Activated CD4-positive, alpha-beta T cell treated with anti-CD3 and anti-CD28 coated beads for 36 hours (primary cell): ENCODE results near the gene ZNF460. TPM values are rescaled to one million over a fixed set of nuclear protein-coding genes. Genes with fewer than 3 reads are reported as not detected.

Experiments
- ATAC-seq: fragments of 200-7000 bp; cut with Tn5 transposase; one replicate; pipeline ENCODE4 v1.10.0; 2021; ENCODE audit warnings: mild to moderate bottlenecking, moderate library complexity
- CTCF ChIA-PET: fragments of 350-600 bp; sonication (Branson Sonifier 250); formaldehyde crosslinking; loops from one replicate; lab custom pipeline; 2021; ENCODE audit warnings: antibody characterized with exemption; lab: Charles Lee
- POLR2A ChIA-PET: fragments of 350-600 bp; sonication (Branson Sonifier 250); formaldehyde crosslinking; loops from one replicate; lab custom pipeline; 2021; ENCODE audit warnings: antibody characterized with exemption, inconsistent platforms; lab: Charles Lee
- DNase-seq: peaks from one replicate; pipeline ENCODE4 v3.0.0-alpha.2; 2020
- H3K27ac Mint-ChIP-seq: one replicate; pipeline ENCODE4 v1.8.0; 2021; ENCODE audit warnings: mixed read lengths
- H3K27me3 Mint-ChIP-seq: one replicate; pipeline ENCODE4 v1.8.0; 2021; ENCODE audit warnings: mixed read lengths
- H3K36me3 Mint-ChIP-seq: one replicate; pipeline ENCODE4 v1.8.0; 2021; ENCODE audit warnings: low read depth, mixed read lengths
- H3K4me1 Mint-ChIP-seq: one replicate; pipeline ENCODE4 v1.8.0; 2021; ENCODE audit warnings: mixed read lengths
- H3K4me3 Mint-ChIP-seq: one replicate; pipeline ENCODE4 v1.8.0; 2021; ENCODE audit warnings: mild to moderate bottlenecking, moderate library complexity, mixed read lengths
- H3K9me3 Mint-ChIP-seq: one replicate; pipeline ENCODE4 v1.8.0; 2021; ENCODE audit warnings: low read depth, mixed read lengths
- intact Hi-C, 2 experiments: fragments of 100-400 bp; cut with DNase I in 1 of 2; cut with micrococcal nuclease in 1 of 2; formaldehyde crosslinking; loops; one replicate each; pipeline versions ENCODE4 v1.14.2 to v1.15.1; 2022 to 2024; cut with DNase I, micrococcal nuclease
- total RNA-seq, 2 experiments: library from RNA; stranded (reverse); gene quantifications; one replicate each; pipeline ENCODE4 v1.2.3, GENCODE V29; 2021

Gene ZNF460
- 10 to 100 TPM; 52.4 to 59.8 TPM for total RNA-seq

- Mint-ChIP-seq H3K36me3 (peaks cover 56% of the 10 kb centered on the region), H3K4me3 (no peak within 1 kb of the TSS), H3K9me3 (peaks cover 4% of the 10 kb centered on the region), H3K27ac (no peak within 1 kb of the TSS), H3K27me3 (no peaks in the 10 kb centered on the region), H3K4me1 (peaks cover 37% of the 10 kb centered on the region)
- ATAC-seq (peak; percentile 86), DNase-seq (peak; percentile 98)
- CTCF ChIA-PET, result interaction anchor here (0.8 kb wide), 1 partner anchor 959 kb away, joined by 3 read pairs; no protein-coding TSS in a partner anchor
- POLR2A ChIA-PET, result no interaction called here
- intact Hi-C loops, result loop anchor here (1.0 to 5.0 kb wide), 16 partner anchors 40 to 1628 kb away; partner anchors contain the start of genes TRAPPC2B (in 2 of the 2), ZNF543 (in 2 of the 2), ZNF547 (in 2 of the 2) and ZNF805 (in 2 of the 2)
Observed at GRCh38 chr19:57280165-57280961, at the start of gene ZNF460. Gene ZNF460, plus strand, starts transcription at chr19:57280485. Its CDS starts 322 bp downstream, at chr19:57280807.

GRCh38 chr19:57231686-57232085, 48.6 kb upstream of the ZNF460 start:
- no peak overlapping the region for H3K27ac Mint-ChIP-seq

GRCh38 chr19:57233207-57233606, 47.1 kb upstream of the ZNF460 start:
- peaks cover 3% of the 10 kb centered on the region for H3K27me3 Mint-ChIP-seq
- H3K36me3 Mint-ChIP-seq, result peaks cover 2% of the 10 kb centered on the region
- ATAC-seq (no peak), DNase-seq (no peak)
- H3K4me3 Mint-ChIP-seq, result no peak overlapping the region
- ChIA-PET POLR2A (no interaction called here), CTCF (no interaction called here)
- no peak overlapping the region for H3K27ac Mint-ChIP-seq
- no peaks in the 10 kb centered on the region for H3K9me3 Mint-ChIP-seq
- intact Hi-C loops, result no loop called here
- no peaks in the 10 kb centered on the region for H3K4me1 Mint-ChIP-seq

More at GRCh38 chr19:57231686-57232085, 48.6 kb upstream of the ZNF460 start:
- ChIA-PET POLR2A (no interaction called here), CTCF (no interaction called here)
- H3K9me3 Mint-ChIP-seq, result peaks cover 2% of the 10 kb centered on the region
- ATAC-seq (no peak), DNase-seq (no peak)
- H3K4me3 Mint-ChIP-seq, result no peak overlapping the region
- no peaks in the 10 kb centered on the region for H3K4me1 Mint-ChIP-seq
- H3K27me3 Mint-ChIP-seq, result peaks cover 3% of the 10 kb centered on the region
- intact Hi-C loops, result no loop called here
- peaks cover 2% of the 10 kb centered on the region for H3K36me3 Mint-ChIP-seq

- H3K9me3 Mint-ChIP-seq, result no peaks in the 10 kb centered on the region
- POLR2A ChIA-PET, result interaction anchor here (1.0 kb wide), 1 partner anchor 128 kb away, joined by 3 read pairs; no protein-coding TSS in a partner anchor
- DNase-seq (no peak), ATAC-seq (no peak)
- H3K27me3 Mint-ChIP-seq, result no peaks in the 10 kb centered on the region
- CTCF ChIA-PET, result interaction anchor here (0.6 kb wide), 1 partner anchor 32 kb away, joined by 3 read pairs; no protein-coding TSS in a partner anchor
- H3K27ac Mint-ChIP-seq, result peak overlapping the region; percentile 92
- H3K4me3 Mint-ChIP-seq, result peak overlapping the region; percentile 80
- peaks cover 23% of the 10 kb centered on the region for H3K4me1 Mint-ChIP-seq
- intact Hi-C loops, result loop anchor here (1.0 kb wide), 12 partner anchors 40 to 943 kb away; partner anchors contain the start of genes TRAPPC2B (in 2 of the 2), ZNF304 (in 2 of the 2), ZNF460 (in 2 of the 2) and ZNF543 (in 2 of the 2)
- peaks cover 13% of the 10 kb centered on the region for H3K36me3 Mint-ChIP-seq
Observed at GRCh38 chr19:57239982-57240310, 40.3 kb upstream of the ZNF460 start.

- POLR2A ChIA-PET, result interaction anchor here (1.0 kb wide), 1 partner anchor 127 kb away, joined by 3 read pairs; no protein-coding TSS in a partner anchor
- peak within 1 kb of the TSS; percentile 92 for H3K27ac Mint-ChIP-seq
- no peaks in the 10 kb centered on the region for H3K27me3 Mint-ChIP-seq
- peaks cover 16% of the 10 kb centered on the region for H3K36me3 Mint-ChIP-seq
- DNase-seq, result peak; percentile 97
- peak; percentile 95 for ATAC-seq
- peak within 1 kb of the TSS; percentile 80 for H3K4me3 Mint-ChIP-seq
- intact Hi-C loops, result loop anchor here (1.0 kb wide), 12 partner anchors 40 to 943 kb away; partner anchors contain the start of genes TRAPPC2B (in 2 of the 2), ZNF304 (in 2 of the 2), ZNF460 (in 2 of the 2) and ZNF543 (in 2 of the 2)
- CTCF ChIA-PET, result interaction anchor here (0.6 to 0.7 kb wide), 2 partner anchors 17 to 31 kb away, joined by 3 to 4 read pairs; no protein-coding TSS in a partner anchor
- peaks cover 23% of the 10 kb centered on the region for H3K4me1 Mint-ChIP-seq
- H3K9me3 Mint-ChIP-seq, result no peaks in the 10 kb centered on the region
Observed at GRCh38 chr19:57240311-57241090, 39.8 kb upstream of the ZNF460 start, which contains the start of gene ZNF805. Gene ZNF805, plus strand, starts transcription at chr19:57240632. Its CDS starts 260 bp downstream, at chr19:57240892.

GRCh38 chr19:57241176-57241575, 39.1 kb upstream of the ZNF460 start:
- Mint-ChIP-seq H3K27ac (peak overlapping the region; percentile 92), H3K4me3 (peak overlapping the region; percentile 80), H3K27me3 (no peaks in the 10 kb centered on the region), H3K36me3 (peaks cover 23% of the 10 kb centered on the region), H3K9me3 (no peaks in the 10 kb centered on the region), H3K4me1 (peaks cover 23% of the 10 kb centered on the region)
- no peak for DNase-seq
- CTCF ChIA-PET, result interaction anchor here (0.7 kb wide), 1 partner anchor 16 kb away, joined by 4 read pairs; no protein-coding TSS in a partner anchor
- intact Hi-C loops, result no loop called here
- ATAC-seq, result no peak
- POLR2A ChIA-PET, result no interaction called here

- Mint-ChIP-seq H3K4me1 (peaks cover 23% of the 10 kb centered on the region), H3K27me3 (no peaks in the 10 kb centered on the region), H3K27ac (no peak overlapping the region), H3K4me3 (no peak overlapping the region), H3K36me3 (peaks cover 37% of the 10 kb centered on the region), H3K9me3 (peaks cover 3% of the 10 kb centered on the region)
- intact Hi-C loops, result no loop called here
- no peak for ATAC-seq
- no peak for DNase-seq
- ChIA-PET POLR2A (no interaction called here), CTCF (no interaction called here)
Observed at GRCh38 chr19:57242821-57243220, 37.5 kb upstream of the ZNF460 start.

- no peaks in the 10 kb centered on the region for H3K27me3 Mint-ChIP-seq
- no peak overlapping the region for H3K27ac Mint-ChIP-seq
- peaks cover 3% of the 10 kb centered on the region for H3K9me3 Mint-ChIP-seq
- DNase-seq (no peak), ATAC-seq (no peak)
- no peak overlapping the region for H3K4me3 Mint-ChIP-seq
- intact Hi-C loops, result no loop called here
- peaks cover 23% of the 10 kb centered on the region for H3K4me1 Mint-ChIP-seq
- CTCF ChIA-PET, result interaction anchor here (0.6 kb wide), 1 partner anchor 39 kb away, joined by 3 read pairs; no protein-coding TSS in a partner anchor
- H3K36me3 Mint-ChIP-seq, result peaks cover 52% of the 10 kb centered on the region
- POLR2A ChIA-PET, result no interaction called here
Observed at GRCh38 chr19:57244513-57244912, 35.8 kb upstream of the ZNF460 start.

GRCh38 chr19:57245066-57245465, 35.2 kb upstream of the ZNF460 start:
- Mint-ChIP-seq H3K4me1 (peaks cover 21% of the 10 kb centered on the region), H3K27ac (no peak overlapping the region), H3K4me3 (no peak overlapping the region), H3K36me3 (peaks cover 55% of the 10 kb centered on the region), H3K27me3 (no peaks in the 10 kb centered on the region), H3K9me3 (peaks cover 5% of the 10 kb centered on the region)
- no peak for DNase-seq
- no peak for ATAC-seq
- CTCF ChIA-PET, result interaction anchor here (0.6 kb wide), 1 partner anchor 38 kb away, joined by 3 read pairs; no protein-coding TSS in a partner anchor
- POLR2A ChIA-PET, result interaction anchor here (0.6 kb wide), 1 partner anchor 72 kb away, joined by 3 read pairs; no protein-coding TSS in a partner anchor
- intact Hi-C loops, result no loop called here

- Mint-ChIP-seq H3K4me3 (no peak overlapping the region), H3K27me3 (no peaks in the 10 kb centered on the region), H3K36me3 (peaks cover 64% of the 10 kb centered on the region), H3K27ac (no peak overlapping the region), H3K4me1 (peaks cover 19% of the 10 kb centered on the region), H3K9me3 (peaks cover 11% of the 10 kb centered on the region)
- ATAC-seq (no peak), DNase-seq (no peak)
- intact Hi-C loops, result no loop called here
- POLR2A ChIA-PET, result no interaction called here
- CTCF ChIA-PET, result no interaction called here
Observed at GRCh38 chr19:57245959-57246358, 34.3 kb upstream of the ZNF460 start.

- intact Hi-C loops, result no loop called here
- Mint-ChIP-seq H3K9me3 (peaks cover 27% of the 10 kb centered on the region), H3K27me3 (no peaks in the 10 kb centered on the region), H3K4me3 (no peak overlapping the region), H3K36me3 (peaks cover 86% of the 10 kb centered on the region), H3K4me1 (no peaks in the 10 kb centered on the region), H3K27ac (no peak overlapping the region)
- CTCF ChIA-PET, result no interaction called here
- ATAC-seq, result no peak
- DNase-seq, result no peak
- POLR2A ChIA-PET, result no interaction called here
Observed at GRCh38 chr19:57248646-57249045, 31.6 kb upstream of the ZNF460 start.
